OCI-LY3 (cell line): ENCODE measurements around the gene P4HTM.

Source experiments
- H2AFZ ChIP-seq: fragments of 200-600, 300-600 bp; shearing (Covaris generic); 2 replicates; pipeline ENCODE4 v1.6.0; 2014; ENCODE audit warnings: antibody characterized with exemption, low read depth, low read length
- H3K27ac ChIP-seq: fragments of 200-600, 300-600 bp; sonication (generic); 2 replicates; pipeline ENCODE4 v1.5.1; 2014; ENCODE audit warnings: mild to moderate bottlenecking, low read length, moderate library complexity, mixed read lengths
- H3K27me3 ChIP-seq: fragments of 200-600, 300-600 bp; sonication (generic); 2 replicates; pipeline ENCODE4 v1.6.1; 2014; ENCODE audit warnings: low read depth, low read length, mixed read lengths
- H3K36me3 ChIP-seq: fragments of 200-600, 300-600 bp; sonication (generic); replicated peaks from 2 replicates; pipeline ENCODE3; 2014; ENCODE audit warnings: low read depth, low read length, mixed read lengths
- H3K4me1 ChIP-seq: fragments of 300-600, 200-600 bp; sonication (generic); 2 replicates; pipeline ENCODE4 v1.6.1; 2014; ENCODE audit warnings: low read length, mixed read lengths
- H3K4me2 ChIP-seq: fragments of 200-600, 300-600 bp; sonication (generic); 2 replicates; pipeline ENCODE4 v1.6.1; 2014; ENCODE audit warnings: low read length, mixed read lengths
- H3K4me3 ChIP-seq: fragments of 300-600, 200-600 bp; sonication (generic); 2 replicates; pipeline ENCODE4 v1.5.1; 2014; ENCODE audit warnings: antibody characterized with exemption, mild to moderate bottlenecking, low read length, moderate library complexity
- H3K79me2 ChIP-seq: fragments of 300-600, 200-600 bp; shearing (Covaris generic); 2 replicates; pipeline ENCODE4 v1.6.1; 2014; ENCODE audit warnings: mild to moderate bottlenecking, low read length, mixed read lengths
- H3K9ac ChIP-seq: fragments of 300-600, 200-600 bp; shearing (Covaris generic); 2 replicates; pipeline ENCODE4 v1.6.0; 2014; ENCODE audit warnings: mild to moderate bottlenecking, low read length, moderate library complexity
- H3K9me3 ChIP-seq: fragments of 200-600, 300-600 bp; shearing (Covaris generic); 2 replicates; pipeline ENCODE4 v1.6.1; 2014; ENCODE audit warnings: low read length, mixed read lengths; ENCODE audit not compliant: insufficient read depth
- H4K20me1 ChIP-seq: fragments of 200-600, 300-600 bp; sonication (generic); 2 replicates; pipeline ENCODE4 v1.6.1; 2016; ENCODE audit warnings: low read length, mixed read lengths; ENCODE audit not compliant: insufficient read depth
- CTCF ChIP-seq: fragments of 200-600, 300-600 bp; sonication (generic); IDR thresholded peaks from 2 replicates; pipeline ENCODE4 v1.5.1; 2014; ENCODE audit warnings: antibody characterized with exemption, low read length, low read depth
- EZH2phosphoT487 ChIP-seq: fragments of 200-600 bp; shearing (Covaris generic); IDR thresholded peaks from 2 replicates; pipeline ENCODE4 v1.6.1; 2018; ENCODE audit warnings: antibody characterized with exemption, mixed run types, low read depth

Gene P4HTM

GRCh38 chr3:48950051-48950450, 40.0 kb upstream of the P4HTM start:
- Histone ChIP-seq H3K27ac (no peak overlapping the region), H3K4me2 (no peak overlapping the region), H3K9me3 (no peaks in the 10 kb centered on the region), H3K4me1 (peaks cover 11% of the 10 kb centered on the region; the same call in 1 of the 2 replicates), H3K9ac (no peak overlapping the region), H3K79me2 (peaks cover 67% of the 10 kb centered on the region), H4K20me1 (no peaks in the 10 kb centered on the region), H3K27me3 (no peaks in the 10 kb centered on the region), H3K4me3 (no peak overlapping the region), H2AFZ (no peak overlapping the region), H3K36me3 (peaks cover 17% of the 10 kb centered on the region)
- no peak for TF ChIP-seq CTCF
- no peak for TF ChIP-seq EZH2phosphoT487

- H3K27me3 ChIP-seq = no peaks in the 10 kb centered on the region
- H3K4me3 ChIP-seq = no peak overlapping the region
- H3K4me2 ChIP-seq = no peak overlapping the region
- H3K4me1 ChIP-seq = no peaks in the 10 kb centered on the region
- H3K79me2 ChIP-seq = peaks cover 61% of the 10 kb centered on the region
- H3K36me3 ChIP-seq = peaks cover 19% of the 10 kb centered on the region
- no peaks in the 10 kb centered on the region for H3K9me3 ChIP-seq
- no peaks in the 10 kb centered on the region for H4K20me1 ChIP-seq
- H3K27ac ChIP-seq = no peak overlapping the region
- TF ChIP-seq EZH2phosphoT487 = no peak
- no peak for TF ChIP-seq CTCF
- no peak overlapping the region for H2AFZ ChIP-seq
- no peak overlapping the region for H3K9ac ChIP-seq
Observed at GRCh38 chr3:48951764-48952163, 38.3 kb upstream of the P4HTM start.

GRCh38 chr3:48952510-48953118, 37.4 kb upstream of the P4HTM start:
- no peak overlapping the region for H3K9ac ChIP-seq
- no peaks in the 10 kb centered on the region for H3K4me1 ChIP-seq
- no peaks in the 10 kb centered on the region for H3K9me3 ChIP-seq
- H3K4me2 ChIP-seq = no peak overlapping the region
- no peaks in the 10 kb centered on the region for H3K27me3 ChIP-seq
- no peak overlapping the region for H2AFZ ChIP-seq
- H3K79me2 ChIP-seq = peaks cover 65% of the 10 kb centered on the region
- TF ChIP-seq EZH2phosphoT487 (no peak), CTCF (peak; percentile 68)
- peaks cover 4% of the 10 kb centered on the region; the same call in 1 of the 2 replicates for H4K20me1 ChIP-seq
- no peak overlapping the region for H3K4me3 ChIP-seq
- H3K36me3 ChIP-seq = peaks cover 22% of the 10 kb centered on the region
- H3K27ac ChIP-seq = no peak overlapping the region

- Histone ChIP-seq H3K9me3 (no peaks in the 10 kb centered on the region), H2AFZ (no peak overlapping the region), H3K4me1 (no peaks in the 10 kb centered on the region), H4K20me1 (peaks cover 4% of the 10 kb centered on the region; the same call in 1 of the 2 replicates), H3K27me3 (no peaks in the 10 kb centered on the region), H3K4me2 (no peak overlapping the region), H3K27ac (no peak overlapping the region), H3K4me3 (no peak overlapping the region), H3K79me2 (peaks cover 44% of the 10 kb centered on the region), H3K36me3 (peaks cover 23% of the 10 kb centered on the region), H3K9ac (no peak overlapping the region)
- TF ChIP-seq CTCF = no peak
Observed at GRCh38 chr3:48957006-48957705, 32.9 kb upstream of the P4HTM start.
